Uterus (tissue), 4 donors: Measurements from ENCODE around the gene GSG1L. TPM values are rescaled to one million over a fixed set of nuclear protein-coding genes. Genes with fewer than 3 reads are reported as not detected.

ENCODE experiments used
- DNase-seq, 2 donors: peaks; one replicate each; pipeline ENCODE4 v3.0.0-alpha.2; 2019 to 2020
- H3K27ac ChIP-seq, 2 donors: fragments of 200-600 bp; sonication (generic); 1 replicate in 1 of 2; 2 replicates in 1 of 2; pipeline ENCODE4 v1.5.1; 2016 to 2018
- H3K27me3 ChIP-seq, 2 donors: fragments of 200-600 bp; sonication (generic); one replicate each; pipeline ENCODE4 v1.5.1; 2018 to 2019; ENCODE audit warnings: control low read depth in 1 of 2
- H3K36me3 ChIP-seq, 2 donors: fragments of 200-600 bp; sonication (generic); one replicate each; pipeline ENCODE4 v1.5.1; 2019; ENCODE audit warnings: control low read depth in 1 of 2
- H3K4me1 ChIP-seq, 2 donors: fragments of 200-600 bp; sonication (generic); one replicate each; pipeline ENCODE4 v1.5.1; 2018 to 2019; ENCODE audit warnings: control low read depth in 1 of 2
- H3K4me3 ChIP-seq, 2 donors: fragments of 200-600 bp; sonication (generic); 1 replicate in 1 of 2; 2 replicates in 1 of 2; pipeline ENCODE4 v1.5.1; 2018 to 2019; ENCODE audit warnings: mild to moderate bottlenecking in 1 of 2
- H3K9me3 ChIP-seq, 2 donors: fragments of 200-600 bp; sonication (generic); one replicate each; pipeline ENCODE4 v1.5.1; 2019; ENCODE audit warnings: control low read depth in 1 of 2
- POLR2A ChIP-seq, 2 donors: fragments of 450-650 bp; IDR thresholded peaks; one replicate each; pipeline ENCODE4 v1.6.1; 2016; ENCODE audit warnings: antibody characterized with exemption in 2 of 2, mild to moderate bottlenecking in 1 of 2, moderate library complexity in 1 of 2
- intact Hi-C: fragments of 100-400 bp; cut with DNase I; formaldehyde crosslinking; loops from one replicate; pipeline ENCODE4 v1.15.1; 2023; ENCODE audit warnings: low total_unique reads
- total RNA-seq, 4 donors: library from RNA; depleted of rRNA in 3 of 4; stranded (reverse); fragments of >200 nt in 3 of 4; gene quantifications; one replicate each; pipeline versions ENCODE4 v1.1.0 to v1.2.4, GENCODE V29; 2014 to 2023
- TF ChIP-seq, protein P1 (sequence below), 4 experiments: fragments of 200-600 bp in 2 of 4; fragments of 450-650 bp in 2 of 4; sonication (generic) in 2 of 4; IDR thresholded peaks; one replicate each; pipeline ENCODE4 v1.5.1; 2016 to 2019; ENCODE audit warnings: antibody characterized with exemption in 4 of 4, mild to moderate bottlenecking in 2 of 4, moderate library complexity in 1 of 4
- donor health status: DM: yes; HTN: yes; CAD: no.

Gene GSG1L
- total RNA-seq, 4 donors from 2014 or later: 0.24 to 0.35 TPM; not detected in 2

DNA sequence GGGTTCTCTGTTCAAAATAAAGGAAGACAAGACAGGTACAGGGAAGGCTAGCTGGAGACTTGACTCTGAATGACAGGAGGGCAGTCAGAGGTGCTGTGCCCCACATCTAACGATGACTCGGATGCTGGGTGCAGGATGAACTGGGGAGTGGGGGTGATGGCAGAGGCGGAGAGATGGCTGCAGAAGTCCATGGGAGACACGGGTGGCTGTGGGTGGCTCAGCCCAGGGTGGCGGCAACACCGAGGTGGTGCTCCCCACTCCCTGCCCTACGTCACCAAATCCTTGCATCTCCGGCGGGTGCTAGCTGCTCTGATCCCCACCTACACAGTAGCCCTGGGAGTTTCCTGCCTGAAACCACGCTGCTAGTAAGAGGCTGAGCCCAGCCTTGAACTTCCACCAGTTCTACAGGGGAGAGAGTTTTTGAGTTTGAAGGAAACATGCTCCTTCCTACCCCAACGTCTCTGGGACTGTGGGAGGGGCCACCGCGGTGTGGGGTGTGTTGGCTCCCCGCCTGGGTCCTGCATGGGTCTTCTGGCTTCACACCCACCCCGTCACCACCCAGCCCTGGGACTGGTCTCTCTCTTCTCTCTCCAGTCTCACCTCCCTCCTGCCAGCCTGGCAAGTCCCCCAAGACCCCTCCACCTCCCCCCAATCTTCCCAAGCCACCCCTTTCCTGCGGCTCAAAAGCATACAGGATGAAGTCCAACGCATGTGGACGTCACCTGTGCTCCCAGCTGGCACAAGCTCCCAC is 4.5 kb downstream of the GSG1L start:
- TF ChIP-seq POLR2A (IDR thresholded peaks at IDR 0.05): no peak
- TF ChIP-seq, protein P1, sequence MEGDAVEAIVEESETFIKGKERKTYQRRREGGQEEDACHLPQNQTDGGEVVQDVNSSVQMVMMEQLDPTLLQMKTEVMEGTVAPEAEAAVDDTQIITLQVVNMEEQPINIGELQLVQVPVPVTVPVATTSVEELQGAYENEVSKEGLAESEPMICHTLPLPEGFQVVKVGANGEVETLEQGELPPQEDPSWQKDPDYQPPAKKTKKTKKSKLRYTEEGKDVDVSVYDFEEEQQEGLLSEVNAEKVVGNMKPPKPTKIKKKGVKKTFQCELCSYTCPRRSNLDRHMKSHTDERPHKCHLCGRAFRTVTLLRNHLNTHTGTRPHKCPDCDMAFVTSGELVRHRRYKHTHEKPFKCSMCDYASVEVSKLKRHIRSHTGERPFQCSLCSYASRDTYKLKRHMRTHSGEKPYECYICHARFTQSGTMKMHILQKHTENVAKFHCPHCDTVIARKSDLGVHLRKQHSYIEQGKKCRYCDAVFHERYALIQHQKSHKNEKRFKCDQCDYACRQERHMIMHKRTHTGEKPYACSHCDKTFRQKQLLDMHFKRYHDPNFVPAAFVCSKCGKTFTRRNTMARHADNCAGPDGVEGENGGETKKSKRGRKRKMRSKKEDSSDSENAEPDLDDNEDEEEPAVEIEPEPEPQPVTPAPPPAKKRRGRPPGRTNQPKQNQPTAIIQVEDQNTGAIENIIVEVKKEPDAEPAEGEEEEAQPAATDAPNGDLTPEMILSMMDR (IDR thresholded peaks at IDR 0.05): no peak
- Histone ChIP-seq H3K27me3 (no peaks in the 10 kb centered on the region), H3K9me3 (no peaks in the 10 kb centered on the region), H3K4me1 (peaks cover 0 to 5% of the 10 kb centered on the region in 2 donors), H3K27ac (no peak overlapping the region), H3K4me3 (no peak overlapping the region), H3K36me3 (no peaks in the 10 kb centered on the region)
- DNase-seq: no peak
- intact Hi-C loops: no loop called here

DNA sequence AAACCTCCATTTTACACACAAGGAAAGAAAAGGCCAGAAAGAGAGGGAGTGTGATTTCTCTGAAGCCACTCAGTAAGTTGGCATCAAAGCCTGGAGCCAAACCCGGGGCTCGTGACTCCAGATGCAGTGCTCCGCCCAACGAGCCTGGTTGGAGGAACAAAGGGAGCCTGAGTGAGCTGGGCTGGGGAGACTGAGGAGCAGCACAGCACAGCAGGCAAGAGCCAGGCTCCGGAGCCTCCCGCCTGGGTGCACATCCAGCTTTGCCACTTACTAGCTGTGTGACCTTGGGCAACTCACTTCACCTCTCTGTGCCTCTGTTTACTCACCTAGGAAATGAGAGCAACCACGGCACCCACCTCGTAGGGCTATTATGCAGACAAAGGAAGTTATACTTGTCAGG is 5.6 kb downstream of the GSG1L start:
- H3K9me3 ChIP-seq: no peaks in the 10 kb centered on the region
- H3K27ac ChIP-seq: no peak overlapping the region
- no peak for DNase-seq
- no peak overlapping the region for H3K4me3 ChIP-seq
- no peak for TF ChIP-seq POLR2A (IDR thresholded peaks at IDR 0.05)
- TF ChIP-seq, protein P1 (IDR thresholded peaks at IDR 0.05): no peak
- H3K4me1 ChIP-seq: peaks cover 0 to 5% of the 10 kb centered on the region in 2 donors
- intact Hi-C loops: no loop called here
- H3K36me3 ChIP-seq: no peaks in the 10 kb centered on the region
- no peaks in the 10 kb centered on the region for H3K27me3 ChIP-seq

DNA sequence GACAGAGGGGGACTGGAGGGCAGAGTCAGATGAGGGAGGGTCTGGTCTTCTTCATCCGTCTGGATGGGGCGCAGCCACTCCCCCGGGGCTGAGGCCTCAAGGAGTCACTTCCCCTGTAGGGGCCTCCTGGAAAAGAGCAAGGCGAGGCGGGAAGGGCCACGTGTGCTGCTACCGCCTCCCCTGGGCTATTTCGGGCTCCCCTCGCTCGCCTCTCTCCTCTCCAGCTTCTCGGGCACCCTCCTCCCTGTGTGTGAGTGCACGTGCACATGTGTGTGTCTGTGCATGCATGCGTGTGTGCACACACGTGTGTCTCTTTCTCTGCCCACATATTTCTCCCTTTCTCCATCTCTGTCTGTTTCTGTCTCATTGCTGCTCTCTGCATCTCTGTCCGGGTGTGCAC is 10.1 kb downstream of the GSG1L start:
- TF ChIP-seq POLR2A (IDR thresholded peaks at IDR 0.05): no peak
- TF ChIP-seq, protein P1 (IDR thresholded peaks at IDR 0.05): no peak
- Histone ChIP-seq H3K27me3 (no peaks in the 10 kb centered on the region), H3K36me3 (no peaks in the 10 kb centered on the region), H3K27ac (no peak overlapping the region), H3K4me1 (no peaks in the 10 kb centered on the region), H3K4me3 (no peak overlapping the region), H3K9me3 (no peaks in the 10 kb centered on the region)
- intact Hi-C loops: no loop called here
- DNase-seq: no peak

DNA sequence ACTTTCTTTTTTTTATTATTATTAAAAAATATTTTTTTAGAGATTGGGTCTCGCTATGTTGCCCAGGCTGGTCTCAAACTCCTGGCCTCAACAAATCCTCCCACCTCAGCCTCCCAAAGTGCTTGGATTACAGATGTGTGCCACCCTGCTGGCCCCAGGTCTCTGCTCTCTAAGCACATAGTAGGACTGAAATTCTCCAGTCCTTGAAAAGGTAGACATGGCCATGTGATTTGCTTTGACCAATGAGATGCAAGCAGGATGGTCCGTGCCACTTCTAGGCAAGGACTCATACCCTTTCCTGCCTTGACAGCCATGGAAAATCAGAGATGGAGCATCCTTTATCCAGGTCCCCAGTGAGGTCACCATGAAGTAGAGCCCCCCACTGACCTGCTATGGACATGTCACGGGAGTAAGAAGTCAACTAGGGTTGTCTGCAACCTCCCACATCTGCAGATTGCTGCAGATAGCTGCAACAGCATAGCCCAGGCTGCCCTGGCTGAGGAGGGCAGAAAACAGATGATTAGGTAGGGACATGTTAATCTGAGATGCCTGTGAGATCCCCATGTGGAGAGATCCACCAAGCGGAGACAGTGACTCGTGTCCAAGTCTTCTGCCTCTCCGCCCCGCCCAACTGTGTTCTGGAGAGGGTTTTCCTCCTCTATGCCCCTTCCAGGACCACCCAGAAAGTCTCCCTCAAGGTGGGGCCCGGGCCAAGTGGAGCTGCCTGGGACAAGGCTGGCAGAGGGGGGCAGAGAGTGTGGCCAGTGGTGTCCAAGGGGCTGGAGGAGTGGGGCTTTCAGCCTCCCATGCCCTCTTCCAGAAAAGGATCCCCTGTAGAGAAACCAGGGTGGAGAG is 11.0 kb downstream of the GSG1L start:
- no peak for TF ChIP-seq POLR2A (IDR thresholded peaks at IDR 0.05)
- TF ChIP-seq, protein P1 (IDR thresholded peaks at IDR 0.05): no peak
- Histone ChIP-seq H3K27me3 (no peaks in the 10 kb centered on the region), H3K4me1 (no peaks in the 10 kb centered on the region), H3K27ac (no peak overlapping the region), H3K9me3 (peaks cover 0 to 5% of the 10 kb centered on the region in 2 donors), H3K4me3 (no peak overlapping the region), H3K36me3 (no peaks in the 10 kb centered on the region)
- intact Hi-C loops: no loop called here
- no peak for DNase-seq

DNA sequence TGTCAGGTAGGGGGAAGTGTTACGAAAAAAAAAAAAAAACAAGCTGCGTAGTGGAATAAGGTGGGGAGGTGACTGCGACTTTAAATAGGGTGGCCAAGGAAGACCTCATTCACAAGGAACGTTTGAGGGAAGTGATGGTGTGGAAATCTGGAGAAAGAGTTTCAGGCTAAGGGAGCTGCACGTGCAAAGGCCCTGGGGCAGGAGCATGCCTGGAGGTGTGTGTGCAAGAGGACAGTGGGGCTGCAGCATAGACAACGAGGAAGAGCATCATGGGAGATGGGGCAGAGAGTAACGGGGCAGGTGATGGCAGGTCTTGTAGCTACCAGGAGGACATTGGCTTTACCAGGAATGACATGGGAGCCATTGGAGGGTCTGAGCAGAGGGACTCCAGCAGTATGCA is 12.0 kb downstream of the GSG1L start:
- no peaks in the 10 kb centered on the region for H3K36me3 ChIP-seq
- no peak overlapping the region for H3K4me3 ChIP-seq
- intact Hi-C loops: no loop called here
- no peak overlapping the region for H3K27ac ChIP-seq
- no peaks in the 10 kb centered on the region for H3K4me1 ChIP-seq
- H3K27me3 ChIP-seq: no peaks in the 10 kb centered on the region
- peaks cover 0 to 5% of the 10 kb centered on the region in 2 donors for H3K9me3 ChIP-seq
- no peak for DNase-seq
- TF ChIP-seq, protein P1 (IDR thresholded peaks at IDR 0.05): no peak
- TF ChIP-seq POLR2A (IDR thresholded peaks at IDR 0.05): no peak
